HG03520 (cell line): ENCODE measurements around the gene FURIN.
"Not testable (repeated sequence)": the region's sequence is repeated elsewhere in the genome, so short reads cannot be mapped to it uniquely, and the experiment has no call there.

Experiments used
- ATAC-seq: cut with Tn5 transposase; IDR thresholded peaks from one replicate; pipeline ENCODE4 v1.9.1; 2021; ENCODE audit warnings: mild to moderate bottlenecking, moderate library complexity; ENCODE audit not compliant: unreplicated experiment

The FURIN gene

DNA sequence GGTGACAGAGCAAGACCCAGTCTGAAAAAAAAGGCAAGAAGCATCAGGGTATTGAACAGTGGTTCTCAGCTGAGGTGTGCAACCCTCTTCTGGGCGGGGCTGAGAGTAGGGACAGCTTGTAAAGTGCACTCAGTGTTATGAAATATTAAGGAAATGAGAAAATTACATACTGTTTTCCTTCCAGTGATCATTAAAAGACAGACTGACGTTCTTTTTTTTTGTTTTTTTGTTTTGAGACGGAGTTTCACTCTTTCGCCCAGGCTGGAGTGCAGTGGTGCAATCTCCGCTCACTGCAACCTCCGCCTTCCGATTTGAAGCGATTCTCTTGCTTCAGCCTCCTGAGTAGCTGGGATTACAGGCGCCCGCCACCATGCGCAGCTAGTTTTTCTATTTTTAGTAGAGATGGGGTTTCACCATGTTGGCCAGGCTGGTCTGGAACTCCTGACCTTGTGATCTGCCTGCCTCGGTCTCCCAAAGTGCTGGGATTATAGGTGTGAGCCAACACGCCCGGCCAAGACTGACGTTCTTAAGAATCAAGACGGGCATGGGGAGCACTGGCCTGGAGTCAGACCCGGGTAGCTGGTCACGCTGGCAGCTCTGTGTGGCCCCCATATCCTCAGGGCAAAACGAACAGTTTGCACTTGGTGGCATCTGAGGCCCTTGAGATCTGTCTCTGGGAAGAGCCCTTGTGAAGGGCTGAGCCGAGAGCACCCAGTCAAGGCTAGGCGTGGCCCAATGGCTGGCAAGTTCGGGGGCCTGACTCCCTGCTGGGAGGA is 46.1 kb downstream of the FURIN start:
- ATAC-seq = no peak

DNA sequence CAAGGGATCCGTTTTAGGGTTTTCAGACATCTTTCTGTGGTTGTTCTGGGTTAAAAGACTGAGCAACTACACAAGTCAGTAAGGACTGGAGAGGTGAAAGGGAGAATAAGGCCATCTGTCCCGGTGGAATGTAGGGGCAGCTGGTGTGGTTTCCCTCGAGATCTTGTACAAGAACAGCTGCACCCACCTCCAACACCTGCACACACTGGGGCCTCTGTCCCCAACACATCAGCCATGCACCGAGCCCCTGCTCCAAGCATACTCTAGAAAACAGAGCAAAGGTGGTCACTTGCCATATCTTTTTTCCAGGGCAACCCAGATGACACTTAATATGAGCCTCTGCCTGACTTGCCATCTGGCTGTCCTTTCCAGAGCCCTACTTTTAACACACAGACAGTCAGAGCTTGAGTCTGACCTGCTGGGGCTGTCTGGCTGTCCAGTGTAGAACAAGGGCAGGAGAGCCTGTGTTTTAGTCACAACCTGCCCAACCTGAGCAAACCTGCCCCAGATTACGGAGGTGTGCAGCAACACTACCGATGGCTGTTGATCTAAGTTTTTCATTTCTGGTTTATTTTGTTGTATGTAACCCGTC is 46.9 kb downstream of the FURIN start:
- ATAC-seq = no peak

DNA sequence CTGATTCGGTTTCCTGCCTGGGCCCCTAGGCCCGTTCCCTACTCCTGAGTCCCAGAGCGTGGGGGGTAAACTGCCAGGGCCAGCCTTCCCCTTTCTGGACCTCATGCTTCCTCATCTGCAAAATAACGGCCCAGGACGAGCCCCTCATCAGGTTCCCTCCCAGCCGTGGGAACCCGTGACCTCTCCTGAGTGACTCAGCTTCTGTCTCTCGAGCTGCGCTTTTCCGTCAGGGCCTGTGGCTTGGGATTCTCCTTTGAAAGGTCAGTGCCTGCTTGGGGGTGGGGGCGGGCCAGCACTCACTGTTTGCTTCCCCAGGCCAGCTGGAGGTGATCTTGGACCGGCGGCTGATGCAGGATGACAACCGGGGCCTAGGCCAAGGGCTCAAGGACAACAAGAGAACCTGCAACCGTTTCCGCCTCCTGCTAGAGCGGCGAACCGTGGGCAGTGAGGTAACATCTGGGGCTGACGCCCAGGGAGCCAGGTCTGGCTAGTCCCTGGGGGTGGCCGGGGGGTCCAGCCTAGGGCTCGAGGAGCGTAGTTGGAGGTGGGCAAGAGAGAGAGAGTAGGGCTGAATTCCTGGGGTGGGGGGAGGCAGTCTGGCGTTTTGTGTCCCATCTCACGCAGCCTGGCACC is 47.5 kb downstream of the FURIN start:
- ATAC-seq = no peak

DNA sequence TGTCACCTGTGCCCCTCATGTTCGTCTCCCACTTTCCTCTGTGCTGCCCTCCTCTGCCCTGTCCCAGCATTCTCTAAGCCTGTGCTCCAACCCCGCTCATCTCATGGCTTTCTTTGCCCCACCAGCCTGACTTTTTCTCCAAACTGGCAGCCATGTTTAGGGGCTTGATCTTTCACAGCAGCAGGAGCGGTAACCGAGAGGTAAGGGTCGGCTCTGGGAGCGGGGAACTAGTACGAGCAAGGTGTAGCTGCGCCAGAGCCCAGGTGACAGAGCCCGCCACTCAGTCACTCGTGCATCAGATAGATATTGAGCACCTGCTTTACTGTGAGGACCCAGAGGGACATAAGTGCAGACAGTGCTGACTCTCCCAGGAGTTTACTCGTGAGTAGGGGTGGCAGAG is 48.1 kb downstream of the FURIN start:
- no peak for ATAC-seq

DNA sequence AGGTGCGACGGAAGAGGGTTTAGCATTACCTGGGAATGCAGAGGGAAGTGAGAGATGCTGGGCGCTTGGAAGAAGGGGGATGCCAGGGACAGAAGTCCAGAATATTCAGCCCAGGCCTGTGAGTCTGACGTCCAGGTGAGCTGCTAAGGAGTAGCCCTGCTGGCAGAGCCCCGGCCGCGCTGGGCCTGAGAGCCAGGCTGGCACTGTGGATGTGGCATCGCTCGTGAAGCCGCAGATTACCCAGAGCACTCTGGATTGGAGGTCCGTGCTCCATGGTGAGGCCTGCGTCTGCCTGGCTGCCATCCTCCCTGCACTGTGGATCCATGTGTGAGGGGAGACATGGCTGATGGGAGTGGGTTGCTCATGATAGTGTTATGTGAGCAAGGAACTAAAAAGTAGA is 49.2 kb downstream of the FURIN start:
- ATAC-seq = no peak

DNA sequence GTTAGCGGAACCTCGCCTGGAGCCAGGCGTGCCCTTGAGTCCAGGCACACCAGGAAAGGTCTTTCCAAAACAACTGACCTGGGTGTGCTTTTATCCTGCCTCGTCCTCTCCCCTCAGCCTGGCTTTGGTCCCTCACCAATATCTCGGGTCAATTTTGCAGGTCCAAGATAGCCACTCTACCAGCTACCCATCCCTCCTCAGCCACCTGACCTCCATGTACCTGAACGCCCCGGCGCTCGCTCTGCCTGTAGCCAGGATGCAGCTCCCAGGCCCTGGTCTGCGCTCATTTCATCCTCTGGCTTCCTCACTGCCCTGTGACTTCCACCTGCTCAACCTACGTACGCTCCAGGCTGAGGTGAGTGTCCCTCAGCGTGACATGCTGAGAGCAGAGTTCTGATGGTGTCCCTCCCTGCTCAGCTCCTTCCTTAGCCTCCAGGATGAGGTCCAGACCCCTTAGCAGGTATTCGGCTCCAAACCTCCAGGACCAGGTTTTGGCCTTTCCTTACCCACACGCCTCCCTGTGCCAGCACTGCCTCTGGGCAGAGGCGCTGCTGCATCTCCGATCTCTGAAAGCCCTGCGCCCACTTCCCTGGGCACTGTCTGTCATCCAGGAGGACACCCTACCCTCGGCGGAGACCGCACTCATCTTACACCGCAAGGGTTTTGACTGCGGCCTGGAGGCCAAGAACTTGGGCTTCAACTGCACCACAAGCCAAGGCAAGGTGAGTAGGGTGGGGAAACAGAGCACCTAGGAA is 49.8 kb downstream of the FURIN start:
- no peak for ATAC-seq

DNA sequence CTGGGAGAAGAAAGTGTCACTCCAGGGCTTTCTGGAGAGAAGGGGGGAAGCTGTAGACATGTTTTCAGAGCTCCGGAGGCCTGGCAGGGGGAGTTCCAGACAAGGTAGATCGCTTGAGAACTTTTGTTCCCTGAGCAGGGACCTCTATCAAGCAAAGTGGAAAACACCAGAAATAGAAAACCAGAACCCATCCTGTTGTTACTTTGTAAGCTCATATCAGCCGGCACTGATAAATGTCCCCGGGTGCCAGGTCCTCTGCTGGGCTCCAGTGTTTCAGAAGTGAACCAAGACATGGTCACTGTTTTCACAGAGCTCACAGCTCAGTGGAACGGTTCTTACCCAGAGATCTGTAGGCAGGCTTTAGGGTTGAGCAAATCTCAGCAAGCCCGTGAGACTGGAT is 50.4 kb downstream of the FURIN start:
- no peak for ATAC-seq

DNA sequence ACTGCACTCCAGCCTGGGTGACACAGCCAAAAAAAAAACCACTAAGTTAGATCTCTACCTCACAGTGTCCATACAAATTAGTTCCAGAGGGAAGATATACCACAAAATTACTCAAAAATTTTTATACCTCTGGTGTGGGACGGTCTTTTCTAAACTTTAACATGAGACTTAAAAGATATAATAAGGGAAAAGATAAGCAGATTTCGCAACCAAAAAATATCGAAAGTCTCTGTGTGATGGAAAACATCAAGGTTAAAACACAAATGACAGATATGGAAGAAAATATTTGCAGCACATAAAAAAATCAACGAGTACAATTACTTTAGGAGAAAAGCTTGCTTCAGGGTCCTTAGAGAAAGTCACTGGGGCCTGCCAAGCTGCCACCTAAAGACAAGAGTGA is 53.5 kb downstream of the FURIN start:
- ATAC-seq = no peak

DNA sequence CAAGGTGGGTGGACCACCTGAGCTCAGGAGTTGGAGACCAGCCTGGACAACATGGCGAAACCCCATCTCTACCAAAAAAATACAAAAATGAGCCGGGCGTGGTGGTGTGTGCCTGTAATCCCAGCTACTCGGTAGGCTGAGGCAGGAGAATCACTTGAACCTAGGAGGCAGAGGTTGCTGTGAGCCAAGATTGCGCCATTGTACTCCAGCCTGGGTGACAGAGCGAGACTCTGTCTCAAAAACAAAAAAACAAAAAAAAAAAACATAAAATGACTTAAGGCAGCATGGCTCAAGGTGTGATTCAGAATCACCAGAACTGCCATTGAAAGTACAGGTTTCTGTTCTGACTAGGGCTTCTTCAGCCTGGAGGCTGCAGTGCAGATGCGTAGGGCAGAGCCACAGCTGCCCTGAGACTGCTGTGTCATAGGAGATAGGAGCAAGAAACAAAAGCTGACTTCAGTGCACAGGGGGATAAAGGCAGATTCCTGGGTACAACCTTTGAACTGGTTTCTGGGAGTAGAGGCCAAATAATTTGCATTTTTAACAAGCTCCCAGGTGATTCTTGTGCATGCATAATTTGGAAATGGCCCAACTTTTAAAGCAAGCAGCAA is 54.4 kb downstream of the FURIN start:
- peak; percentile 88 for ATAC-seq

DNA sequence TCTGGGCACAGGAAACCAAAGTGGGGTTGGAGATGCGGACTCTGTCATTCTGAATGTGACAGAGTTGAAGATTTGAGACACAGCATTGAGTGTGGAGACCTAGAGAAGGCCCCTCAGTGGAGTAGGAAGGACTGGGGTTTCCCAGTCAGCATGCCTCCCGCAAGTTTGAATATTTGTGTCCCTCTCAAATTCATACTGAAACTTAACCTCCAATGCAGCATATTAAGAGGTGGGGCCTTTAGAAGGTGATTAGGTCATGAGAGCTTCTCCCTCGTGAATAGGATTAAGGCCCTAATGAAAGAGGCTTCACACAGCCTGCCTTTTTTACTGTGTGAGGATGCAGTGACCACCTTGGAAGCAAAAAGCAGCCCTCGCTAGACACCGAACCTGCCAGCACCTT is 56.0 kb downstream of the FURIN start:
- peak; percentile 58 for ATAC-seq

DNA sequence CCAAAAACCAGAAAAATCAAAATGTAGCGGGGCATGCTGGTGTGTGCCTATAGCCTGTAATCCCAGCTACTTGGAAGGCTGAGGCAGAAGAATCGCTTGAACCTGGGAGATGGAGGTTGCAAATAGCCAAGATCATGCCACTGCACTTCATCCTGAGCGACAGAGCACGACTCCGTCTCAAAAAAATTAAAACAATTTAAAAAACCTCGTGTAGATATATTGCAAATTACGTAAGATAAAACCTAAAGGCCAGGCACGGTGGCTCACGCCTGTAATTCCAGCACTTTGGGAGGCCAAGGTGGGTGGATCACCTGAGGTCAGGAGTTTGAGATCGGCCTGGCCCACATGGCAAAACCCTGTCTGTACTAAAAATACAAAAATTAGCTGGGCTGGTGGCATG is 58.4 kb downstream of the FURIN start:
- not testable (repeated sequence) for ATAC-seq

DNA sequence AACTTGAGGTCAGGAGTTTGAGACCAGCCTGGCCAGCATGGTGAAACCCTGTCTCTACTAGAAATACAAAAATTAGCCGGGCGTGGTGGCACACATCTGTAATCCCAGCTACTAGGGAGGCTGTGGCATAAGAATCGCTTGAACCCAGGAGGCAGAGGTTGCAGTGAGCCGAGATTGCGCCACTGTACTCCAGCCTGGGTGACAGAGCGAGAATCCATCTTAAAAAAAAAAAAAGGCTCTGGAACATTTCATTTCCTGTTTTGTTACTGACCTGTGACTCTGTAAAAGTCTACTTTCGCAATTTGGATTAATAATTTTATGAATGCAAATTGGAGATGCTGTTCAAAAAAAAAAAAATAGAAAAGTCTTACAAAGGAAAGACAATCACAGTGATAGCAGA is 59.7 kb downstream of the FURIN start:
- not testable (repeated sequence) for ATAC-seq

DNA sequence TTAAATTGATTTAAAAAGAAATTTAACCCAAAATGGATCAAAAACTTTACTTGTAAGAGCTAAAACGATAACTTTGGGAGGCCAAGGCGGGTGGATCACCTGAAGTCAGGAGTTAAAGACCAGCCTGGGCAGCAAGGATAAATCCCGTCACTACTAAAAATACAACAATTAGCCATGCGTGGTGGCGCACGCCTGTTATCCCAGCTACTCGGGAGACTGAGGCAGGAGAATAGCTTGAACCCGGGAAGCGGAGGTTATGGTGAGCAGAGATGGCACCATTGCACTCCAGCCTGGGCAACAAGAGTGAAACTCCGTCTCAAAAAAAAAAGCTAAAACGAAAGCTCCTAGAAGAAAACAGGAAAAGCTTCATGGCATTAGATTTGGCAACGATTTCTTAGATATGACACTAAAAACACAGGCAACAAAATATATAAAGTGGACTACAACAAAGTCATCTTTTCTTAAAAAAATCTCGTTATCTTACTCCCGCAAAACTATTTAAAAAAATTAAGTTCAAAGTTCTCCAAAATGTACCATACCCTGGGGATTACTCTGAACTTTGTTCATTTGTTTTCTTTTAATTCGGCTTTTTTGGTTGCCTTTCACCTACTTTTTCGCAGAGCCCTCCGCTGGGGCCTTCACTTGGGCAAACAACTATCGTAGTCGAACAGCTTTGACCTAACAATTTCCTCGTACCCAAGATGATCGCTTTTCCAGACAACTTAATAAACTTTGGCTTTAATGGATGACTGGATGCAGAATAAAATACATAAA is 61.0 kb downstream of the FURIN start:
- no peak for ATAC-seq

DNA sequence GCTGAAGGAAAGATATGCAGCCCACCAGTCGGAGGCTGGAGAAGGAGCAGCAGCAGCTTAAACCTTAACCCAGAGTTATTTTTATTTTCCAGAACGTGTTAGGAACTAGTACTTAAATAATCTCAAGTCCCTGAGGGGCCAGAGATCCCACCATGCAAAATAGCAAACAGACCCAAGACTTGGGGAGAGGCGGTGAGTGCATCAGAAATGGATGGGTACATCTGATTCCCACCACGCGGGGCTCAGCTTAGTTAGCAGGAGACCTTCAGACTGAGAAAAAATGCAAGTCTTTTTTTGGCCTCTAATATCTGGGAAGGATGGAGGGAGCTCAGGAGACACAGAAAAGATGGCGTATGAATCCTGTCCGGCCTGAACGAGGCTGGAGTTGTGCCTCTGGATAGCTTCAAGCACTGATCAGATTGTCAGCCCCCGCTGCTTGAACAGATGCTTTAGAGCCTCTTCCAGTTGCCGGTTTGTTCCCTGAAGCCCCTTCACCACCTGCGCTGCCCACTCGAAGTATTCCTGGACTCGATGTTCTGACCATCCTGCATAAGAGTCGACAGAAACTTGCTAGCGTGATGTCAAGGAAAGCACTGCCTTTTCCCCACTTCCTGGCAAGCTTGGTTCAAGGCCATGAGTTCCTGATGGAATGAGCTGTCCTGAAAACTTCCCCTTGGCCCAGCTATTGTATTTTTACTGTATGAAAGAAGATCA is 62.6 kb downstream of the FURIN start:
- no peak for ATAC-seq

DNA sequence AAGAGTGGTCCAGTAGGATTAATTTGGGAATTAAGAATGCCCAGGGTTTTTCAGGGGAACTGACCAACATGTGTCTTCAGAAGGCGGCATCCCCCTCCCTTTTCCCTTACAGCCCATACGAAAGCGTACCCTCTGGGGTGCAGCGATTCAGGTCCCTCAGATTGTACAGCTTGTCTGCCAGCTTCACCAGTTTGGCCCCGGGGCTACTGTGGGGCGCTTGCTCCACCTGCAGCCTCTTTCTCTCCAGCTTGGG is 63.1 kb downstream of the FURIN start:
- no peak for ATAC-seq

DNA sequence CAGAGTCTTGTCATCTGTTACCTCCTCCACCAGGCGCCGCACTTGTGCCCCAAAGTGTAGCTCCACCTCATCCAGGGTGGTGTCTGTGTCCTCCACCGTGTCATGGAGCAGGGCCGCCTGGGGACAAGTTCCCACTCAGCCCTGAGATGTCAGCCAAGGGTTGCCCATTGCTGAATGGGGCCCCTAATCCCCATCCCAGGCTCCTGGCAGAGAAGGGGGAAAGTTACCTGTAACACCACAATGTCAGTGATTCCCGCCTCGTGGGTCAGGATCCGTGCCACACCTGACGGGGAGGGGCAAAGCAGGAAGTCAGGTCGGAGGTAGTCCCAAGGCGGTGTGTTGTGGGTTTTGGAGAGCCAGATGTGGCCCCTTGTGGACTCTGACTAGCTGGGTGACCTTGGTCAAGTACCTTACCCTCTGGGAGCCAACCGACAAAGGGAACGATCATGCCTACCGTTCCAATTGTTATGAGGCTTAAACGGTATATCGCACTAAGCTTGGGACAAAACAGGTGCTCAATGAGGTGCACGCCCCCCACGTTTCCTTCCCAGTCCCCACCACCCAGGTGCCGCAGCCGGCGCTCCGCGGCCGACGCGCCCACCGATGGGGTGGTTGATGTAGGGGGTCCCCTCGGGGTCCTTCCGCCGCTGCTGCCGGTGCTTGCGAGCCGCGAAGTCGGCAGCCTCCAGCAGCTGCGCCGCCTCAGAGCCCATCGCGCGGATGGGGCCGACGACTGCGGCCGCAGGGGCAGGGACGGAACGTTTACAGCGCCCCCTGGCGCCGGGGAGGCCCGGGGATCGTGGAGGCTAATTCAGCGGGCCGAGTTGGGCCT is 63.7 kb downstream of the FURIN start, which contains the start of gene HDDC3:
TSS of gene HDDC3 (minus strand) at position 722 of the 832 bp plus-strand sequence. CDS start at position 713, 9 bp downstream.
- peak; percentile 34 for ATAC-seq

DNA sequence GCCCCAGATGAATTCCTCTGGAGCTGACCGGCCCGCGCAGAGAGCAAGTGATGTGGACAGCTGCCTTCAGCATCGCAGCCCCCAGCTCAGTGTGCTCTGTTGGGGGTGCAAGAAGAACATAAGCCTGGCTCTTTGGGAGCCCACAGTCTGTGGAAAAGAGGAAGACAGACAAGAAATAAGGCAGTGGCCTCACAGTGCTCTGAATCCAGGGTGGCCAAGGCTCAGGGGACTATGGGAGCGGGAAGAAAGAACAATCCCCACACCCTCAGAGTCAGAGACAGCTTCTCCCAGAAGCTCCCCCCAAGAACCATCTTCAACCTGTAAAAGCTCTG is 64.2 kb downstream of the FURIN start:
- no peak for ATAC-seq
